HCT116 (cell line): ENCODE data around the gene SND1. TPM values are rescaled to one million over a fixed set of nuclear protein-coding genes. Genes with fewer than 3 reads are reported as not detected.

Experiments
- ATAC-seq: fragments of 200-7000 bp; cut with Tn5 transposase; 2 replicates; pipeline ENCODE4 v1.9.1; 2020; ENCODE audit warnings: mild to moderate bottlenecking, moderate library complexity
- BruUV-seq: library from RNA; stranded (reverse); fragments of 400-500 nt; replicated peaks from 2 replicates; lab custom pipeline; 2021; lab: Mats Ljungman, UMichigan
- CTCF ChIA-PET: fragments of 300-600 bp; sonication (Branson Sonifier 250); formaldehyde crosslinking; loops from one replicate; lab custom pipeline; 2021; ENCODE audit warnings: antibody characterized with exemption; lab: Charles Lee
- POLR2A ChIA-PET: fragments of 300-600, 350-600 bp; sonication (Branson Sonifier 250); formaldehyde crosslinking; loops from one replicate; lab custom pipeline; 2021; ENCODE audit warnings: antibody characterized with exemption; lab: Charles Lee
- RAD21 ChIA-PET, 2 experiments: fragments of 300-600 bp; sonication (Branson Sonifier 250); formaldehyde crosslinking; loops; one replicate each; lab custom pipeline; 2023; ENCODE audit warnings: low total read pairs in 2 of 2; ENCODE audit not compliant: uncharacterized antibody in 2 of 2, unreplicated experiment in 2 of 2, low non-redundant PET in 1 of 2; lab: Charles Lee
- DNase-seq: peaks from one replicate; pipeline ENCODE4 v3.0.0-alpha.2; 2010; ENCODE audit warnings: low read depth, low spot score
- H2AFZ ChIP-seq: fragments of 200-600 bp; shearing (Covaris generic), sonication (generic); 2 replicates; pipeline ENCODE4 v1.6.1; 2017; ENCODE audit warnings: low read depth, mixed run types, mixed read lengths, antibody characterized with exemption, low read length; ENCODE audit not compliant: poor library complexity, severe bottlenecking
- H3K27ac ChIP-seq: 2 replicates; pipeline ENCODE4 v1.5.1; 2012; ENCODE audit warnings: low read depth, low read length
- H3K27me3 ChIP-seq: fragments of 200-600 bp; sonication (generic); 2 replicates; pipeline ENCODE4 v1.6.1; 2016; ENCODE audit warnings: mixed run types, low read length, mixed read lengths; ENCODE audit not compliant: insufficient read depth
- H3K36me3 ChIP-seq, 2 experiments: fragments of 200-500 bp in 1 of 2; fragments of 200-600 bp in 1 of 2; sonication (Bioruptor generic) in 1 of 2; sonication (generic) in 1 of 2; 2 replicates each; pipeline versions ENCODE4 v1.5.1 to v1.6.1; 2014 to 2016; ENCODE audit warnings: low read length in 2 of 2, inconsistent platforms in 1 of 2, mixed read lengths in 1 of 2, mixed run types in 1 of 2; ENCODE audit not compliant: insufficient read depth in 2 of 2, control insufficient read depth in 1 of 2
- H3K4me1 ChIP-seq, 2 experiments: fragments of 200-600 bp in 1 of 2; sonication (generic) in 1 of 2; 2 replicates each; pipeline versions ENCODE4 v1.5.1 to v1.6.1; 2012 to 2017; ENCODE audit warnings: low read length in 2 of 2, inconsistent platforms in 1 of 2, mild to moderate bottlenecking in 1 of 2, mixed read lengths in 1 of 2, mixed run types in 1 of 2, moderate library complexity in 1 of 2; ENCODE audit not compliant: insufficient read depth in 2 of 2, control insufficient read depth in 1 of 2
- H3K4me2 ChIP-seq: fragments of 200-600 bp; sonication (generic); 2 replicates; pipeline ENCODE4 v1.6.1; 2017; ENCODE audit warnings: mixed run types, low read length, mixed read lengths
- H3K4me3 ChIP-seq, 2 experiments: fragments of 200-600 bp in 1 of 2; sonication (generic) in 1 of 2; replicated peaks in 1 of 2; 2 replicates each; pipeline ENCODE4 v1.5.1; 2011 to 2016; ENCODE audit warnings: low read length in 2 of 2, control low read depth in 1 of 2, low read depth in 1 of 2, mild to moderate bottlenecking in 1 of 2, mixed read lengths in 1 of 2, mixed run types in 1 of 2
- H3K79me2 ChIP-seq: fragments of 200-600 bp; sonication (generic); 2 replicates; pipeline ENCODE4 v1.6.1; 2017; ENCODE audit warnings: mild to moderate bottlenecking, mixed run types, low read length, moderate library complexity, mixed read lengths; ENCODE audit not compliant: insufficient read depth
- H3K9ac ChIP-seq: fragments of 200-600 bp; sonication (generic); 2 replicates; pipeline ENCODE4 v1.6.1; 2016; ENCODE audit warnings: low read length, mixed read lengths
- H3K9me2 ChIP-seq: fragments of 200-600 bp; sonication (generic), shearing (Covaris generic); 2 replicates; pipeline ENCODE4 v1.6.1; 2017; ENCODE audit warnings: mixed run types, mild to moderate bottlenecking, moderate library complexity; ENCODE audit not compliant: insufficient read depth
- H3K9me3 ChIP-seq, 2 experiments: fragments of 200-500 bp in 1 of 2; fragments of 200-600 bp in 1 of 2; sonication (Bioruptor generic) in 1 of 2; sonication (generic) in 1 of 2; 2 replicates each; pipeline ENCODE4 v1.6.1; 2014 to 2017; ENCODE audit warnings: low read length in 2 of 2, mixed read lengths in 2 of 2, inconsistent platforms in 1 of 2, low read depth in 1 of 2, mild to moderate bottlenecking in 1 of 2, mixed run types in 1 of 2, moderate library complexity in 1 of 2; ENCODE audit not compliant: control insufficient read depth in 1 of 2, insufficient read depth in 1 of 2
- H4K20me1 ChIP-seq: fragments of 200-600 bp; sonication (generic), shearing (Covaris generic); 2 replicates; pipeline ENCODE4 v1.6.1; 2017; ENCODE audit warnings: mixed run types, mild to moderate bottlenecking, moderate library complexity; ENCODE audit not compliant: insufficient read depth
- EGR1 ChIP-seq: IDR thresholded peaks from 2 replicates; pipeline ENCODE4 v1.6.1; 2012; ENCODE audit warnings: low read depth
- FOSL1 ChIP-seq: IDR thresholded peaks from 2 replicates; pipeline ENCODE4 v1.6.1; 2012; ENCODE audit warnings: low read depth
- RAD21 ChIP-seq: IDR thresholded peaks from 2 replicates; pipeline ENCODE4 v1.6.1; 2012; ENCODE audit warnings: low read depth, mild to moderate bottlenecking
- SIN3A ChIP-seq: IDR thresholded peaks from 2 replicates; pipeline ENCODE4 v1.6.1; 2012; ENCODE audit warnings: low read depth
- SRF ChIP-seq: IDR thresholded peaks from 2 replicates; pipeline ENCODE4 v1.6.1; 2012; ENCODE audit warnings: low read depth
- TCF7L2 ChIP-seq: IDR thresholded peaks from 2 replicates; pipeline ENCODE4 v1.7.0; 2011; ENCODE audit warnings: borderline replicate concordance, inconsistent platforms; ENCODE audit not compliant: insufficient read depth, insufficient read length; ENCODE audit errors: extremely low read depth
- YY1 ChIP-seq: IDR thresholded peaks from 2 replicates; pipeline ENCODE4 v1.6.1; 2011; ENCODE audit warnings: low read length, low read depth, moderate library complexity, mild to moderate bottlenecking; ENCODE audit not compliant: insufficient replicate concordance; ENCODE audit errors: extremely low read depth
- ZNF274 ChIP-seq: fragments of 200-500 bp; sonication (Bioruptor generic); IDR thresholded peaks from 2 replicates; pipeline ENCODE4 v1.6.1; 2014; ENCODE audit warnings: mild to moderate bottlenecking, low read depth, low read length, inconsistent platforms
- intact Hi-C: fragments of 100-400 bp; cut with micrococcal nuclease; formaldehyde crosslinking; loops from 2 replicates; pipeline ENCODE4 v1.10.0; 2022
- total RNA-seq: library from RNA; stranded (reverse); gene quantifications from one replicate; pipeline ENCODE4 v1.2.1, GENCODE V29; 2021; ENCODE audit not compliant: unreplicated experiment
- TF ChIP-seq, protein P1 (sequence below): IDR thresholded peaks from 2 replicates; pipeline ENCODE4 v1.6.1; 2012; ENCODE audit warnings: low read depth
- TF ChIP-seq, protein P2 (sequence below): IDR thresholded peaks from 2 replicates; pipeline ENCODE4 v1.6.1; 2011; ENCODE audit warnings: mild to moderate bottlenecking, low read length, moderate library complexity; ENCODE audit not compliant: insufficient replicate concordance; ENCODE audit errors: extremely low read depth

Gene SND1
- total RNA-seq, 1 experiment from 2014 or later, result 169 TPM

DNA sequence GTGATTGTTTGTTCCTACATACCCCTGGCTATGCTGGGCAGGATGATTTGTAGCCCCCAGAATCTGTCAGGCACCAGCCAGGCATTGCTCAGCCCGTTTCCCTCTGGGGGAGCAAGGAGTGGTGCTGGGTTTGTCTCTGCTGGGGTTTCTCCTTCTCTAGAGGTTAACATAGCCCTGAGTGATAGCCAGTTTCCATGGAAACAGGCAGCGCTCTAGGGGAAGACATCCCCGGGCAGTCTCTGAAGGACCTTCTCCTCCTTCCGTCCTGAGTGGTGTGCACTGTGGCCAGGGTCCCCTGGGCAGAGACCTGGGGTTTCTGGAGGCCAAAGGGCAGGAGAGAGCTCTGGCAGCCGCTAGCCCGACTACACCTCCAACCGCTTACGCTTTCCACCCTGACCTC is 429.8 kb downstream of the SND1 start:
- DNase-seq, result no peak
- ATAC-seq, result no peak
- BruUV-seq, result no TSS peak
- no peaks in the 10 kb centered on the region for H4K20me1 ChIP-seq
- H3K4me3 ChIP-seq, result no peak overlapping the region
- POLR2A ChIA-PET, result no interaction called here
- H3K36me3 ChIP-seq, result peaks cover 3 to 5% of the 10 kb centered on the region in 2 experiments; a peak in 1 of 4 replicates
- no peaks in the 10 kb centered on the region for H3K4me1 ChIP-seq
- no peaks in the 10 kb centered on the region for H3K27me3 ChIP-seq
- H3K4me2 ChIP-seq, result no peak overlapping the region
- no peak overlapping the region for H3K9ac ChIP-seq
- TF ChIP-seq ZNF274, result no peak
- no peak for TF ChIP-seq SRF
- no peak for TF ChIP-seq EGR1
- no peak for TF ChIP-seq TCF7L2
- TF ChIP-seq, protein P1, sequence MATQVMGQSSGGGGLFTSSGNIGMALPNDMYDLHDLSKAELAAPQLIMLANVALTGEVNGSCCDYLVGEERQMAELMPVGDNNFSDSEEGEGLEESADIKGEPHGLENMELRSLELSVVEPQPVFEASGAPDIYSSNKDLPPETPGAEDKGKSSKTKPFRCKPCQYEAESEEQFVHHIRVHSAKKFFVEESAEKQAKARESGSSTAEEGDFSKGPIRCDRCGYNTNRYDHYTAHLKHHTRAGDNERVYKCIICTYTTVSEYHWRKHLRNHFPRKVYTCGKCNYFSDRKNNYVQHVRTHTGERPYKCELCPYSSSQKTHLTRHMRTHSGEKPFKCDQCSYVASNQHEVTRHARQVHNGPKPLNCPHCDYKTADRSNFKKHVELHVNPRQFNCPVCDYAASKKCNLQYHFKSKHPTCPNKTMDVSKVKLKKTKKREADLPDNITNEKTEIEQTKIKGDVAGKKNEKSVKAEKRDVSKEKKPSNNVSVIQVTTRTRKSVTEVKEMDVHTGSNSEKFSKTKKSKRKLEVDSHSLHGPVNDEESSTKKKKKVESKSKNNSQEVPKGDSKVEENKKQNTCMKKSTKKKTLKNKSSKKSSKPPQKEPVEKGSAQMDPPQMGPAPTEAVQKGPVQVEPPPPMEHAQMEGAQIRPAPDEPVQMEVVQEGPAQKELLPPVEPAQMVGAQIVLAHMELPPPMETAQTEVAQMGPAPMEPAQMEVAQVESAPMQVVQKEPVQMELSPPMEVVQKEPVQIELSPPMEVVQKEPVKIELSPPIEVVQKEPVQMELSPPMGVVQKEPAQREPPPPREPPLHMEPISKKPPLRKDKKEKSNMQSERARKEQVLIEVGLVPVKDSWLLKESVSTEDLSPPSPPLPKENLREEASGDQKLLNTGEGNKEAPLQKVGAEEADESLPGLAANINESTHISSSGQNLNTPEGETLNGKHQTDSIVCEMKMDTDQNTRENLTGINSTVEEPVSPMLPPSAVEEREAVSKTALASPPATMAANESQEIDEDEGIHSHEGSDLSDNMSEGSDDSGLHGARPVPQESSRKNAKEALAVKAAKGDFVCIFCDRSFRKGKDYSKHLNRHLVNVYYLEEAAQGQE, result no peak
- no peak for TF ChIP-seq FOSL1
- TF ChIP-seq SIN3A, result no peak
- TF ChIP-seq YY1, result no peak
- TF ChIP-seq RAD21, result no peak
- TF ChIP-seq, protein P2, sequence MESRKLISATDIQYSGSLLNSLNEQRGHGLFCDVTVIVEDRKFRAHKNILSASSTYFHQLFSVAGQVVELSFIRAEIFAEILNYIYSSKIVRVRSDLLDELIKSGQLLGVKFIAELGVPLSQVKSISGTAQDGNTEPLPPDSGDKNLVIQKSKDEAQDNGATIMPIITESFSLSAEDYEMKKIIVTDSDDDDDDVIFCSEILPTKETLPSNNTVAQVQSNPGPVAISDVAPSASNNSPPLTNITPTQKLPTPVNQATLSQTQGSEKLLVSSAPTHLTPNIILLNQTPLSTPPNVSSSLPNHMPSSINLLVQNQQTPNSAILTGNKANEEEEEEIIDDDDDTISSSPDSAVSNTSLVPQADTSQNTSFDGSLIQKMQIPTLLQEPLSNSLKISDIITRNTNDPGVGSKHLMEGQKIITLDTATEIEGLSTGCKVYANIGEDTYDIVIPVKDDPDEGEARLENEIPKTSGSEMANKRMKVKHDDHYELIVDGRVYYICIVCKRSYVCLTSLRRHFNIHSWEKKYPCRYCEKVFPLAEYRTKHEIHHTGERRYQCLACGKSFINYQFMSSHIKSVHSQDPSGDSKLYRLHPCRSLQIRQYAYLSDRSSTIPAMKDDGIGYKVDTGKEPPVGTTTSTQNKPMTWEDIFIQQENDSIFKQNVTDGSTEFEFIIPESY, result no peak
- H3K9me2 ChIP-seq, result no peaks in the 10 kb centered on the region
- H2AFZ ChIP-seq, result no peak overlapping the region
- intact Hi-C loops, result no loop called here
- RAD21 ChIA-PET, result no interaction called here
- no peak overlapping the region for H3K27ac ChIP-seq
- H3K9me3 ChIP-seq, result no peaks in the 10 kb centered on the region
- H3K79me2 ChIP-seq, result no peaks in the 10 kb centered on the region
- CTCF ChIA-PET, result no interaction called here
